KOPT-K1 (cell line): ENCODE data around the gene RFT1.

Experiments
- H3K27ac ChIP-seq: fragments of 200-600 bp; sonication (generic); 2 replicates; pipeline ENCODE4 v1.5.1; 2016; ENCODE audit warnings: antibody characterized with exemption, mild to moderate bottlenecking, low read depth, low read length; ENCODE audit not compliant: poor library complexity, severe bottlenecking
- H3K36me3 ChIP-seq: fragments of 200-600 bp; sonication (generic); 2 replicates; pipeline ENCODE4 v1.5.1; 2017; ENCODE audit warnings: antibody characterized with exemption, mild to moderate bottlenecking, low read length, moderate library complexity; ENCODE audit not compliant: insufficient read depth
- H3K9me3 ChIP-seq: fragments of 200-600 bp; sonication (generic); 2 replicates; pipeline ENCODE4 v1.5.1; 2017; ENCODE audit warnings: antibody characterized with exemption, low read length, mild to moderate bottlenecking; ENCODE audit not compliant: insufficient read depth, poor library complexity, severe bottlenecking

RFT1 gene, protein sequence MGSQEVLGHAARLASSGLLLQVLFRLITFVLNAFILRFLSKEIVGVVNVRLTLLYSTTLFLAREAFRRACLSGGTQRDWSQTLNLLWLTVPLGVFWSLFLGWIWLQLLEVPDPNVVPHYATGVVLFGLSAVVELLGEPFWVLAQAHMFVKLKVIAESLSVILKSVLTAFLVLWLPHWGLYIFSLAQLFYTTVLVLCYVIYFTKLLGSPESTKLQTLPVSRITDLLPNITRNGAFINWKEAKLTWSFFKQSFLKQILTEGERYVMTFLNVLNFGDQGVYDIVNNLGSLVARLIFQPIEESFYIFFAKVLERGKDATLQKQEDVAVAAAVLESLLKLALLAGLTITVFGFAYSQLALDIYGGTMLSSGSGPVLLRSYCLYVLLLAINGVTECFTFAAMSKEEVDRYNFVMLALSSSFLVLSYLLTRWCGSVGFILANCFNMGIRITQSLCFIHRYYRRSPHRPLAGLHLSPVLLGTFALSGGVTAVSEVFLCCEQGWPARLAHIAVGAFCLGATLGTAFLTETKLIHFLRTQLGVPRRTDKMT

DNA sequence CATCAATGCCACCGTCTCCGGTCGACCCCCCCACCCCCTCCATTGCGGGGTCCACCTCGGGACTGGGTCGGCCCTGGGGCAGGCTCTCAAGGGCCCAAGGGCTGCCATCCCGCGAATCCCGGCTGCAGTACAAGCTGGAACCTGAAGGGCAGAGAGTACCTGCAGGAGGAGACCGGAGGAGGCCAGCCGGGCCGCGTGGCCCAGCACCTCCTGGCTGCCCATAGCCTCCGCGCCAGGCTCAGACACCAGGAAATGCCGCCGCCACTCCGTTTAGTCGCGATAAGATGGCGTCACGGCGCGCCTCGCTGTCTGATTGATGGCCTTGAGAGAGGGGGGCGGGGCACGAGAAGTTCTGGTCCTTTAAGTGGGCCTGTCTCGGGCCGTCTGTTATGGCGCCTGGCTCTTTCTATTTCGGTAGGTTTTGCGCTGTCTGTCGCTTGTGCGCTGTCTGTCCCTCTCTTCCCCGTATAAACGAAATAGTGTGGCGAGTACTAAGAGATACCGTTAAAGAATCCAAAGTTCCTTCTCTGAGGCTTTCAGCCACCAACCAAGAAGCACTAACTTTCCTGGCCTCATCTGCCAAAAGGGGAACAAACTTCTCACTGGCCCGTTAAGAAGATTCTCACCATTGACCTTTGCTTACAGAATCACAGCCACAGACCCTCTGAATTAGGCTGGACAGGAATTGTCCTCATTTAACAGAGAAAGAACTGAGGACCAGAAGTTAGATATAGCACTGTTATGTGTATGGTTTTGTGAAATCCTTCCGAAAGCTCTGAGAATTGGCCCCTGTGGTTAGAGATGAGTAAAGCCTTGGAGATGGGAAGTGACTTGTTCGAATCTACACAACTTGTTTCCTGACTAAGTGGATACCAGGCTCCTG is at the start of gene RFT1:
Gene RFT1 (minus strand): TSS at position 257 of the 883 bp plus-strand sequence. CDS start 35 bp downstream, at position 222.
- peak within 1 kb of the TSS; percentile 83 for H3K27ac ChIP-seq
- H3K36me3 ChIP-seq = peaks cover 18% of the 10 kb centered on the region
- H3K9me3 ChIP-seq = no peaks in the 10 kb centered on the region

DNA sequence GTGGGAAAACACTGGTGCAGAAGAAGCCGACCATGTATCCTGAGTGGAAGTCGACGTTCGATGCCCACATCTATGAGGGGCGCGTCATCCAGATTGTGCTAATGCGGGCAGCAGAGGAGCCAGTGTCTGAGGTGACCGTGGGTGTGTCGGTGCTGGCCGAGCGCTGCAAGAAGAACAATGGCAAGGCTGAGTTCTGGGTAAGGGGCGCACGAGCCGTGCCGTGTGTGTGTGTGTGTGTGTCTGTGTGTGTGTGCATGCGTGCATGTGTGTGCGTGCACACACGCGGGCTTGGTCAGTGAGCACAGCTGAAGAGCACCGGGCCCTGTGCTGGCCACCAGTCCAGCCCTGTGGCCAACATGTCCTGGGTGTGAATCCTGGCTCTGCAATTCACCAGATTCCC is 49.3 kb upstream of the RFT1 start:
- Histone ChIP-seq H3K36me3 (peaks cover 14% of the 10 kb centered on the region; the same call in 1 of the 2 replicates), H3K27ac (no peak overlapping the region), H3K9me3 (no peaks in the 10 kb centered on the region)

DNA sequence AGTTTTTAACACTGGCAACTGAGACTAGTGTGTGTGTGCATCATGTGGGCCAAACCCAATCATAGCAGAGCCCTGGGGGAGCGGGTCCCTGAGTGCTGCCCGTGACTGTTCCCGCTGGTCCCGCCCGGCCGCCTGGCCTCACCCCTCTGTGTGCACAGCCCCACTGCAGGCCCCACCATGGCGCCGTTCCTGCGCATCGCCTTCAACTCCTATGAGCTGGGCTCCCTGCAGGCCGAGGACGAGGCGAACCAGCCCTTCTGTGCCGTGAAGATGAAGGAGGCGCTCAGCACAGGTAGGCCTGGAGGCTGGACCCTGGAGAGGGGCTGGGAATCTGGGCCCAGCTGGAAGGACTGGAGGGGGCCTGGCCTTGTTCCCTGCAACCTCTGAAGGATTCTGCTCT is 48.0 kb upstream of the RFT1 start:
- Histone ChIP-seq H3K36me3 (peaks cover 14% of the 10 kb centered on the region; the same call in 1 of the 2 replicates), H3K9me3 (no peaks in the 10 kb centered on the region), H3K27ac (no peak overlapping the region)

DNA sequence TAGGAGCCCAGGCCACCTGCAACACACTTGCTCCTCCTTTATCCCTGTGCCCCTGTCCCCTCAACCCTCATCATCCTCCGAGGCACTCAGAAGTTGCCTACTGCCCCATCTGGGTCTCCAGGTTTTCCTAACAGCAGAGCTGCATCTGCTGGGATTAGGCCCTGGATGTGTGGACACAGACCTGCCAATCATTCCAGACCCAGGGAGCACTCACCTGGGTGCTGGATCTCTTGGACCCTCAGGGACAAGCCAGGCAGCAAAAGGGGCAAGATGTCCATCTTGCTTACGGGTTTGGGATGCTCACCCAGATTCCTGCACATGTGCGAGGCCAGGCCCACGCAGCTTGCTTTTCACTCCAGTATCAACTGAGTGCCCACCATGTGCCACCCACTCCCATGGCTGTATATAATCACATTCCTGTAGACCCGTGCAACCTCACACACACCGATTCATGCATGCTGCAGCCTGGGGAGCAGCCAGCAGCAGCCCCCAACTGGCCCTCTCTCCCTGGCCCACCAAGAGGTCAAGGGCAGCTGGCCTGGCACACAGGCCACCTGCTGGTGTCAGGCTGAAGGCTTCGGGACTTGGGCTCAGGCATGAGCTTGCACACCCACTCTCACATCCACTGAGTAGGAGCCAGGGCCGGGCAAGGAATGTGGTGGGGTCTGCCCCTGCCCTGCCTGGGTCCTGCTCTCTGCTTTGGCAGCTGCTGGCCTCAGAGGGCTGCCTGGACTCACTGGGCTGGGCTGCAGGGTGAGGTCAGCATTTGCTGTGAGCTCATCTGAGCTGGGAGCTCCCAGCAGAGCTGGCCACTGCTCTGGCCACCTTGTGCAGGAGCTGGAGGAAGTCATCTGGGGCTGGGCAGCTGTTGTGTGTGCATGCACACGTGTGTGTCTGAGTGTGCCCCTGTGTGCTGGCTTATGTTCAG is 45.6 kb upstream of the RFT1 start:
- Histone ChIP-seq H3K27ac (no peak overlapping the region), H3K9me3 (no peaks in the 10 kb centered on the region), H3K36me3 (peaks cover 7% of the 10 kb centered on the region; the same call in 1 of the 2 replicates)

DNA sequence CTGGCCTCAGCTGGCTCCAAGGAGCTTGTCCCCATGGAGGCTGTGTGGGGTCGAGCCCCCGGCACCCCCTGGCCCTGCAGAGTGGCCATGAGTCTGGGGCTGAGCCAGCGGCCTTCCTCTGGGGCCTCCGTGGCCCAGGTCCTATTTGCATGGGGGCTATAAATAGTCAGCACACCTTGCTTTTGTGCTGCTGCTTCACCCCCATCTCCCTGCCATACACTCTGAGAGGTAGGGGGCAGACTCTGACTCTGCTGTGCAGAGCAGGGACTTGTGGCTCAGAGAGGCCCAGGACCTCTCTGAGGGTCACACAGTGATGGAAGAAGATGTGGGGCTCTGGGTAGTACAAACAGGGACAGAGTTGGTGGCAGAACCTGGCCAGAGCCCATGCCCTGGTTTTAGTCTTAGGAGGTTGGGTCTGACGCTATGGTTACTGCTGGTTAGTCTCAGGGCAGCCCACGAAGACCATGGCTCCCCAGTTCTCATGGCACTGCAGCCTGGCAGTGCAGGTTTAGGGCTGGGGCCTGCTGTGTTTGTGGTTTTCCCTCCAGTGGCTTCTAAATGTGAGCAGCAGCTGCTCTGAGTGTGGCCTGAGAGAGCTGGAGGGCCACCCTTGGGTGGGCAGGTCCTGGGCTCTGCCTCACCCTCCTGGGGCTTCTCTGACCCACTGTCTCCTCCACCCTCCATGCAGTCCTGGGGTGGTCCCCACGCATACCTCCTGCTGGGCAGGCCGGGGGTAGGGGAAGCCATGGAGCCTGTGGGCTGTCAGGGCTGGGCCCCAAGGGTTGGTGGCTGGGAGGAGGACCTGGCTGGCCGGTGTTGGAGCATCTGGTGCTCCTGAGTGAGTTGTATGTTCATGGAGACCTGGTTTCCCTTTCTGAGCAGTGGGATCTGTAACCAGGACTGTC is 44.4 kb upstream of the RFT1 start:
- no peaks in the 10 kb centered on the region for H3K9me3 ChIP-seq
- 0 out of 2 replicates have a peak, but pooled peaks cover 6% of the 10 kb centered on the region for H3K36me3 ChIP-seq
- peak overlapping the region; percentile 24 for H3K27ac ChIP-seq

DNA sequence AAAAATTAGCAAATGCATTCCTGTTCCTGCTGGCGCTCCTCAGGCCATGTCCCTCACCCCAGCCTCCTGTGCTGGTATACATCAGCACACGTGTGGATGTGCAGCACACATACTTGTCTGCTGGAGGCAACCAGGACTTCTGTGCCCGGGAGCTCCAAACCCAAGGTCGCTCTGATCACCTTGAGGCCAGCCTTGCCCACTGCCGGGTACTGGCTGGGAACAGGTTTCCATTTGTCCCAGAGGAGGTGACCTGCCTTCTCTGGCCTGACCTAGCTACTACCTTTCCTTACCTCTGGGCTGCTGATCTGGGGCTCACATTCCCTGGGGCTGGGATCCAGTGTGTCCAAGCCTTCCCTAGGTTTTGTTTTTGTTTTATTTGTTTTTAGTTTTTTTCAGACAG is 42.9 kb upstream of the RFT1 start:
- Histone ChIP-seq H3K36me3 (no peaks in the 10 kb centered on the region), H3K9me3 (no peaks in the 10 kb centered on the region), H3K27ac (no peak overlapping the region)

DNA sequence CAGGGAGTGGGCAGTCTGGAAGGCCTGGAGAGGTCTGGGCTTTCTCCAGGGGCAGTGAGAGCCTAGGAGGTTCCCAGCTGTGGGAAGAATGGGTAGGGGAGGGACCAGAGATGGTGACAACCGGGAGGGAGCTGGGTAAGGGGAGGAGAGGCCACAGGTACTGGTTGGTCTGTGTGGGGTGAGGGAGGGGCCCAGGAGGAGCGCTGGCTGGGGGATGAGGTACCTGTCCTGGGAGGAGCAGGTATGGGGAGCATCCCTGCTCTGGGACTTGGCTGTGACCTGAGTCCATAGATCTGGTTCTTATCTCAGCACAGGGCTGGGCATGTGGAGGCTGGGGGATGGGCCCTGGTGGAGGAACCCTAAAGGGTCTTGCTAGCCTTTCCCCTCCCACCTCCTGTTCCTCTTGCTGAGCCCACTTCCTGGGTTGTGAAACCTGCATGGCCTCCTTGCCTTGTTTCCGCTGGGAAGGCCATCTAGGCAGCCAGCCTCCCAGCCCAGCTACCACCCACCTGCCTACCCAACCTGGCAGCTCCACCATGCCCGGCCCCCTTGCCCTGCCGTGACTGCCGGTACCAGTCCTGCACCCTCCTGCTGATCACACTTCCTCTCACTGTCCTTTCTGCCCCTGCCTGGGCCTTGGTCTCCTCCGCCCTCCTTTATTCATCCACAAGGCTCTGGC is 41.7 kb upstream of the RFT1 start:
- no peaks in the 10 kb centered on the region for H3K9me3 ChIP-seq
- H3K27ac ChIP-seq = peak overlapping the region; percentile 67
- no peaks in the 10 kb centered on the region for H3K36me3 ChIP-seq

DNA sequence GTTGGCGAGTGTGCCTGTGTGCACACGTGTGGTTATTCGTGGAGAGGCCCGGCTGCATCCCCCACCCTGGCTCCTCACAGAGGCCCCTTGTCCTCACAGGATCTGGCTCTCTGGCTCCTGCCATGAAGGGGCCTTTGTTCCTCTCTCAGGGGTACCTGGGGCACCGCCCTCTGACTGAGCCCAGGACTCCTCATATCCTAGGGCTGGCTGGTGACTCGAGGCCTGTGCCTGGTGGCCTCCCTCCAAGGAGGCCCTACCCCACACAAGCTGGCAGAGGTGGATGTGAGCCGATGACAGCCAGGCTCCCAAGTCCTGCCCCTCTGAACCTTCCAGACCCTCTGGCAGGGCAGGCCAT is 40.8 kb upstream of the RFT1 start:
- Histone ChIP-seq H3K9me3 (no peaks in the 10 kb centered on the region), H3K27ac (peak overlapping the region; percentile 67), H3K36me3 (no peaks in the 10 kb centered on the region)

DNA sequence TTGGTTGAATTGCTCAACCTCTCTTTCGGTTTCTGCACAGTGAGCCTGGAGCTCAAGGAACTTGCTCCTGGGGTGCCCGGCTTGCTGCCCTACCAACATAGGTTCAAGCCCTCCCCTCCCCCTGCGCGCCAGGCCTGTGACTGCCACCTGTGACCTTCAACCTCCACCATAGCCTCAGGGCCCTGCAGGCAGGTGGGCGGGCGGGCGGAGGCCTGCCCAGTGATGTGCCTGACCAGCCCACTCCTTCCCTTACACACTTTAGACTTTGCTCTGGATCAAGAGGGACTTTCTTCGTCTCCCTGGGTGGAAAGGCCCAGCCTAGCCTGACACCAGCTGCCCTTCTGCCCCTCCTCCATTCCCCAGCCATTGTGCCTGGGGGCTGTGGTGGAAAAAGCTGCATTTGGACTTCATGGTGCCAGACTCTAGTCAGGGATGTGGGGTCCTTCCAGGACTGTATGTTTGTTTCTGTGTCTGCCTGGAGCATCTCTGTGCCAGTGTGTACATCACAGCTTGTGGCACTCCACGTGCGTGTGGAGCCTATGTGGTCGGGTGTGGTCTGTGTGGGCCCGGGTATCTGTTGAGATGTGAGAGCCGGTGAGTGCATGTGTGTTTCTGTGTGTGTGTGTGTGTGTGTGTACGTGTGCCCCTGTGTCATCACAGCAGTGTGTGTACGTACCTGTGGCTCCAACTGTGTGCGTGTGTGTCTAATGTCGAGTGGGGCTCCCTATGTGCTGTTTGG is 40.3 kb upstream of the RFT1 start:
- Histone ChIP-seq H3K36me3 (no peaks in the 10 kb centered on the region), H3K9me3 (no peaks in the 10 kb centered on the region), H3K27ac (peak overlapping the region; percentile 67)

DNA sequence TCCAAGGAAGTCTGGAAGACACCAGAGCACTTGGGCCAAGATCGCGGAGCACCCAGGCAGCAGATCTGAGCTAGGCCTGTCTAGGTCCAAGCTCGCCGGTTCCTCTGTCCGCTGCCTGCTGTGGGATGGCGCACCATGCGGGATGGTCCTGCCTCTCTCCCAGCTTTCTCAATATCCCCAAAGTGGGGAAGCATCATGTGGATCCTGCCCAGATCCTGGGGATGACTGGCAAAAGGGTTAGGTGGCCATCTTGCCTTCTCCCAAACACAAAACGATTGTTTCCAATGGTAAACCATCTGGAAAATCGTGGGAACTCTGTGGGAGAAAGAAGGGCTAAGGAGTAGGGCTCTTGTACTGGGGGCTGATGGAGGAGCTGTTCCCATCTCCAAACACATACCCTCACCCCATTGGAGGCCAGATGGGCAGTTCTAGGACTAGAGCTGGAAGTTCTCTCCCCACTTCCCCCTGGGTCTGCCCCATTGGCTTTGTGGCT is 39.6 kb upstream of the RFT1 start:
- peak overlapping the region; percentile 67 for H3K27ac ChIP-seq
- no peaks in the 10 kb centered on the region for H3K9me3 ChIP-seq
- H3K36me3 ChIP-seq = no peaks in the 10 kb centered on the region

DNA sequence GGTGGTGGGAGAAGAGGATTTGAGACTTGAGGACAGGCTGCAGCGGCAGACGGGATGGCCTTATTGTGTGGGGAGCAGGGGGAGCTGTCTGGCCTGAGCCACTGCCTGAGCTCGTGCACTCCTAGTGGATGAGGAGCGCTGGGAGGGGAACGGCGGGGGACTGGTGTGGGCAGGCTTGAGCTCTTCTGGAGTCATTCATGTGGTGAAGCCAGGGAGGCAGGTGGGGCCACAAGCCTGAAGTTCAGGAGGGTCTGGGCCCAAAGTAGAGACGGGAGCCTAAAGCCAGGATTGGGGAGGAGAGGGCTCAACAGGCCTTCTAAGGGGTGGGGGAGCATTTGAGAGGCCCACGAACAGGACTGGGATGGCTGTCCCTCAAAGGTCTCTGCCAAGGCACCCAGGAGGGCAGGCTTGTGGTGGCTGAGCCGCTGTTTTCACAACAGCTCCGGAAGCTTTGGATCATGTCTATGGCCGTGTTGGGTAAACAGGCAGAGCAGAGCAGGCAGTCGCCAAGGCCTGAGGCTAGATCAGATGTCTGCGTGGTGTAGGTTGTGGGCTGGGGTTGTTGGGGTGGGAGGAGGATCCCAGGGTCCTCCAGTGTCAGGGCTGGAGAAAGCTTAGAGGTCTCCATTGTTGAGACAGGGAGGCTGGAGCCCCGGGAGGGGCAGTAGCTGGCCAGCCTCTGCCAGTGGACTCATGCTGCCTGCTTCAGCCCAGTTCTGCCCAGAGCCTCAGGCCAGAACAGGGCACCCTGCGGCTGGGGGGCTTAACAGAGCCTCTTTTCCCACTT is 39.0 kb upstream of the RFT1 start:
- H3K36me3 ChIP-seq = no peaks in the 10 kb centered on the region
- no peaks in the 10 kb centered on the region for H3K9me3 ChIP-seq
- peak overlapping the region; percentile 67 for H3K27ac ChIP-seq
